Stomach smooth muscle (tissue), 2 donors: ENCODE measurements around the gene HIRIP3.
"Not testable (repeated sequence)": the region's sequence is repeated elsewhere in the genome, so short reads cannot be mapped to it uniquely, and the experiment has no call there.

ENCODE experiments used
- H3K27ac ChIP-seq: one replicate; pipeline ENCODE4 v1.7.0; 2013; ENCODE audit warnings: mild to moderate bottlenecking, low read length, inconsistent platforms
- H3K27me3 ChIP-seq, 2 donors: one replicate each; pipeline ENCODE4 v1.7.0; 2013; ENCODE audit warnings: low read length in 2 of 2; ENCODE audit not compliant: insufficient read depth in 2 of 2, control insufficient read depth in 1 of 2
- H3K36me3 ChIP-seq, 2 donors: one replicate each; pipeline ENCODE4 v1.7.0; 2013; ENCODE audit warnings: low read length in 2 of 2; ENCODE audit not compliant: control insufficient read depth in 2 of 2, insufficient read depth in 2 of 2
- H3K4me1 ChIP-seq: one replicate; pipeline ENCODE4 v1.7.0; 2013; ENCODE audit warnings: low read length; ENCODE audit not compliant: control insufficient read depth, insufficient read depth
- H3K4me3 ChIP-seq, 2 donors: one replicate each; pipeline ENCODE4 v1.7.0; 2013; ENCODE audit warnings: low read length in 2 of 2
- H3K9ac ChIP-seq, 2 donors: one replicate each; pipeline ENCODE4 v1.7.0; 2013; ENCODE audit warnings: low read length in 2 of 2, mild to moderate bottlenecking in 1 of 2
- H3K9me3 ChIP-seq, 2 donors: one replicate each; pipeline ENCODE4 v1.7.0; 2013; ENCODE audit warnings: low read length in 2 of 2; ENCODE audit not compliant: control insufficient read depth in 2 of 2
- donor health status: healthy.
- donor health status: Pancreatic carcinoma.

HIRIP3 gene

DNA sequence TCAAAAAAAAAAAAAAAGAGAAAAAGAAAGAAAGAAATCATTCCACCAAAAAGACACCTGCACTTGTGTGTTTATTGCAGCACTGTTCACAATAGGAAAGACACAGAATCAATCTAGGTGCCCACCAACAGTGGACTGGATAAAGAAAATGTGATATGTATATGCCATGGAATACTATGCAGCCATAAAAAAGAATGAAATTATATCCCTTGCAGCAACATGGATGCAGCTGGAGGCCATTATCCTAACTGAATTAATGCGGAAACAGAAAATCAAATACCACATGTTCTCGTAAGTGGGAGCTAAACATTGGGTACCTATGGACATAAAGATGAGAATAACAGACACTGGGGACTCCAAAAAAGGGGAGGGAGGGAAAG is 21.9 kb upstream of the HIRIP3 start:
- Histone ChIP-seq H3K27me3 (peaks cover 0 to 1% of the 10 kb centered on the region in 2 donors), H3K4me1 (peaks cover 11% of the 10 kb centered on the region), H3K9me3 (no peaks in the 10 kb centered on the region), H3K27ac (no peak overlapping the region), H3K9ac (no peak overlapping the region), H3K36me3 (no peaks in the 10 kb centered on the region), H3K4me3 (no peak overlapping the region)

DNA sequence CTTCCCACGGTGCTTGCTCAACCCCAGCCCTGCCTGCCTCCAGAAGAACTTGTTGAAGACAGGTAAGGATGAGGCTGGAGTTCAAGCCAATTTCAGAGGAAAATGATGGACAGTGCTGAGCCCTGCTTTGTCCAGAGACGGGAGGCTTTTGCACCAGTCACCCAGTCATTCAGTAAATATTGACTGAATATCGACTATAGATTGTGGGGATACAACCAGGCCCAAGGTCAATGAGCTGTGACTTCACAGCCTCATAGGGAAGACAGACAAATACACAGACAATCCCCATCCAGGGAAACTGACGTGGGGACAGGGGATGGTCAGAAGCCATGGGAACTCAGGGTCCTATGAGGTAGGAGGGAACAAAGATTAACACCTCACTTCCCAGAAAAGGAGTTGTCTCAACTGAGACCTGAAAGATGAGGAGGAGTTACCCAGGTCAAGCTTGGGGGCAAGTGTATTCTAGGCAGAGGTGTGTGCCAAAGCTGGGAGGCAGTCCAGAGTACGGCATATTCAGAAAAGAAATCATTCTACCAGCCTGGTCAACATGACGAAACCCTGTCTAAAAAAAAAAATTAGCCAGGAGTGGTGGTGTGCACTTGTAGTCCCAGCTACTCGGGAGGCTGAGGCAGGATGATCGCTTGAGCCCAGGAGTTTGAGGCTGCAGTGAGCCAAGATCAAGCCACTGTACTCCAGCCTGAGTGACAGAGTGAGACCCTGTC is 21.3 kb upstream of the HIRIP3 start:
- H3K4me1 ChIP-seq: peaks cover 8% of the 10 kb centered on the region
- H3K27me3 ChIP-seq: peaks cover 5 to 7% of the 10 kb centered on the region in 2 donors
- H3K4me3 ChIP-seq: no peak overlapping the region
- no peaks in the 10 kb centered on the region for H3K36me3 ChIP-seq
- H3K9me3 ChIP-seq: no peaks in the 10 kb centered on the region
- no peak overlapping the region for H3K27ac ChIP-seq
- no peak overlapping the region for H3K9ac ChIP-seq

DNA sequence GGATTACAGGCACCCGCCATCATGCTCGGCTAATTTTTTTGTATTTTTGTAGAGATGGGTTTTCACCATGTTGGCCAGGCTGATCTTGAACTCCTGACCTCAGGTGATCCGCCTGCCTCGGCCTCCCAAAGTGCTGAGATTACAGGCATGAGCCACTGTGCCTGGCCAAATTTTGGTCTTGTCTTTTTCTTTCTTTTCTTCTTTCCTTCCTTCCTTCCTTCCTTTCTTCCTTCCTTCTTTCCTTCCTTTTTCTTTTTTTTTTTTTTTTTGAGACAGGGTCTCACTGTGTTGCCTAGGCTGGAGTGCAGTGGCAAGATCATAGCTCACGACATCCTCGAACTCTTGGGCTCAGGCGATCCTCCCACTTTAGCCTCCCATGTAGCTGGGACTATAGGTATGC is 20.0 kb upstream of the HIRIP3 start:
- not testable (repeated sequence) for H3K27ac ChIP-seq, H3K4me3 ChIP-seq, H3K9me3 ChIP-seq, H3K4me1 ChIP-seq, H3K9ac ChIP-seq, H3K36me3 ChIP-seq
- H3K27me3 ChIP-seq: peaks cover 11 to 18% of the 10 kb centered on the region in 2 donors

DNA sequence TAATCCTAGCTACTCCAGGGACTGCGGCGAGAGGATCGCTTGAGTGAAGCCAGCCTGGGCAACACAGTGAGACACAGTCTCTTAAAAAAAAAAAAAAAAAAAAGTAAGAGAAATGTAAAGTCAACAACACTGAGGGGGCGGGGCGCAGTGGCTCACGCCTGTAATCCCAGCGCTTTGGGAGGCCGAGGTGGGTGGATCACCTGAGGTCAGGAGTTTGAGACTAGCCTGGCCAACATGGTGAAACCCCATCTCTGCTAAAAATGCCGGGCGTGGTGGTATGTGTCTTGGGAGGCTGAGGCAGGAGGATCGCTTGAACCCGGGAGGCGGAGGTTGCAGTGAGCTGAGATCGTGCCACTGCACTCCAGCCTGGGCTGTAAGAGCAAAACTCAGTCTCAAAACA is 17.2 kb upstream of the HIRIP3 start:
- H3K9ac ChIP-seq, H3K9me3 ChIP-seq, H3K36me3 ChIP-seq, H3K4me3 ChIP-seq, H3K27ac ChIP-seq, H3K4me1 ChIP-seq: not testable (repeated sequence)
- H3K27me3 ChIP-seq: peaks cover 25 to 39% of the 10 kb centered on the region in 2 donors

DNA sequence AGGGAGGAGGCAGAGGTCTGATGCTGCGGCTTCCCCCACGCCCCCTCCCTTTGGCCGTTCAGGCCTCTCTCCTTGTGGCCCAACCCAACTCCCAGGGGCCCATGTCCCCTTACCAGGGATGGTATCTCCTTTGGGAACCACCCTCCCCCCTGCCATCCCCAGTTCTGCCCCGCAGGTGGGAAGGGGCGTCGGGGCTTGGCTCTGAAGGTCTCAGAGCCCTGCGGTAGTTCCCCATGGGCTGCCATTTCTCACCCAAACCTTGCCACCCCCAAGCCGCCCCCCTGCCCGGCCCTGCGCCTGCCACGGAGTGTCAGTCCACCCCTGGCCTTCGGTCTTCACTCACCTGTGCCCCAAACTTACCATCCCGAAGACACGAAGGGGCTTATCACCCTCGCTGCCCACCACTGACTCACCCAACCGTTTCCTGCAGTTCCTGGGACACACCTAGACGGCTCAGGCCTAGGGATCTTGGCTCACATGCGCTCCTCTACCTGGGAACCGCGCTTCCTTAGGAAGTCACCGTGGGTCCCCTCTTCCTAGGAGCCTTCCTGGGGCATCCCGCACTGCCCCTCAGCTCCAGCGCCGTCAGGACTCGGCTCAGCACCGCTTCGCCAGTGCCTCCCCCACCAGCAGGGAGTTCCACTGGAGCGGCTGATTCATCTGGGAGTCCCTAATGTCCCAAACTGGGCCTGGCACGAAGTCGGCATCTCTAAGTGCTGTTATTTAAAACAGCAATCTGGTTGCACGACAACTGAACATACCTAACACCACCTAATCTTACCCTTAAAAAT is 16.5 kb upstream of the HIRIP3 start:
- H3K27me3 ChIP-seq: peaks cover 25 to 40% of the 10 kb centered on the region in 2 donors
- H3K4me3 ChIP-seq: no peak overlapping the region
- no peak overlapping the region for H3K9ac ChIP-seq
- H3K27ac ChIP-seq: no peak overlapping the region
- H3K4me1 ChIP-seq: peaks cover 9% of the 10 kb centered on the region
- H3K9me3 ChIP-seq: no peaks in the 10 kb centered on the region
- no peaks in the 10 kb centered on the region for H3K36me3 ChIP-seq

DNA sequence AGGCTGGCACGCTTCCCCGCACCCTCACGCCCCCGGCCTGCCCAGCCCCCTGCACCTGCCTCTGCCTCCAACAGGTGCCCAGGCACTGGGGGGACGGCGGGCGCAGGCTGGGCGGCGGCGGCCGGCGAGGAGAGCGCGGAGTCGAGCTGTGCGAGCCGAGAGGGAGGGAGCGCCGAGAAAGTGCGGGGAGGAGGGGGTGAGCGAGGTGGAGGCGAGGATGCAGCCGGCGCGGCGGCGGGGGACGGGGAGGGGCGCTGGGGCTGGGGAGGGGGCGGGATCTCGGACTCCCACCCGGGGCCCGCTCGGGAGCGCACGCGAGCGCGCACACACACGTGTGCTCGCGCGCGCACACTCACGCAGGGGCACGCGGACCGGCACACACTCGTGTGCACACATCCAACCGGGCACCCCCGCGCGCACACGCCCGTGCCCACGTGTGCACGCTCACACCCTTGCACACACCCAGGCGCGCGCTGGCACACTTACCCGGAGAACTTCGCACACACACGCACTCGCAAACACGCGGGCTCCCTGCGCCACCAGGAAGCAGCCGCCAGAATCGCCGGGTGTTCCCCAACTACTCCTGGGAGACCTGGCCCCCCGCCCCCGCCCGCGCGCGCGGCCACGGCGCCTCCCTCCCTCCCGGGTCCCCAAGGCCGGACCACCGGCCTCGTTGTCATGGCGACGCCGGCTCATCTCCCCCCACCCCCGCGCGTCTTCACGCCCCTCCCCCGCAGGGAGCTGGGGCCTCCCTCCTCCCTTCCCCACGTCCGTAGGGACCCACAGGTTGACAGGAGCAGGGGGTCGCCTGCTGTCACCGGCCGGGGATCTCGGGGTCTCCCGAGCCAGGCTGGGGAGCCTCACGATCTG is 15.7 kb upstream of the HIRIP3 start, which contains the start of gene DOC2A:
DOC2A (minus strand) TSS at position 184 of the 870 bp plus-strand sequence. CDS start 805 bp downstream, outside the sequence.
- Histone ChIP-seq H3K27me3 (peaks cover 25 to 40% of the 10 kb centered on the region in 2 donors), H3K9ac (no peak within 1 kb of the TSS), H3K9me3 (no peaks in the 10 kb centered on the region), H3K4me3 (peak within 1 kb of the TSS in 1 of 2 donors; percentile 58), H3K4me1 (peaks cover 9% of the 10 kb centered on the region), H3K27ac (no peak within 1 kb of the TSS), H3K36me3 (no peaks in the 10 kb centered on the region)

DNA sequence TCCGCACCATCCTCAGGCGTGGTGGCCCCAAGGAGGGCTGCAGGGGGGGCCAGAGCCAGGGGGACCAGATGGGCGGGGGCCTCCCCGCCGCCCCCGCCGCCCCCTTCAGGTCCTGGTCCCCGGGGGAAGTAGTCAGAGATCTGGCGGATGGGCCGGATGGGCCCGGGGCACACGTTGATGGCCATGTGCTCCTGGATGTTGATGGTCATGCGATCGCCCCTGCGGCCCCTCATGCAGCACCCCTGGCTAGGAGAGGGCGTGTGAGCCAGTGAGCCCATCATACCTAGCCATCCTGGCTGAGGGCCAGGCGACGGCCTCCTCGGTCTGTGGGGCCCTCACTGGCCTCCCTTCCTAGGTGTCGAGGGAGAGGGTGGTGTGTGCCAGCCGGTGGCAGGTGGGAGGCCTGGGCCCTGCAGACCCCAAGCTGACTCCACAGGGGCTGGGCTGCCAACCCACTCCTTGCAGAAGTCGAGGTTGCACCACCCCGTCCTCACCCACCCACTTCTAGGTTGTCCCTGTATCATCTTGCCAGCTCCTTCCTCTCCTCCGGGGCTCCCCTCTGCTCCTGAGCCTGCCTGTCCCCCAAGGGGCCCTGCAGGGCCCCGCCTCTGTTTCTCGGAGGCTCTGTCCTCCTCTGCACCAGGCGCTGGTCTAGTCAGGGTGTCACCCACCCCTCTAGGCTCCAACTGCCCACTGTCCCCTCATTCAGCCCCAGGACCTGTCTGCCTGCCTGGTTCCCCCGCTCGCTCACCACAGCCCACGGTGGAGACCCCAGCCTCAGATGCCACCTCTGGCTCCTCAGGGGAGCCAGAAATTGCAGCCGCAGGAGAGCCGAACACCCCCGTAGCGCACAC is 14.8 kb upstream of the HIRIP3 start:
- Histone ChIP-seq H3K9ac (no peak overlapping the region), H3K4me1 (peaks cover 15% of the 10 kb centered on the region), H3K27ac (no peak overlapping the region), H3K36me3 (no peaks in the 10 kb centered on the region), H3K9me3 (no peaks in the 10 kb centered on the region), H3K4me3 (peak overlapping the region in 1 of 2 donors; percentile 15), H3K27me3 (peaks cover 25 to 40% of the 10 kb centered on the region in 2 donors)

DNA sequence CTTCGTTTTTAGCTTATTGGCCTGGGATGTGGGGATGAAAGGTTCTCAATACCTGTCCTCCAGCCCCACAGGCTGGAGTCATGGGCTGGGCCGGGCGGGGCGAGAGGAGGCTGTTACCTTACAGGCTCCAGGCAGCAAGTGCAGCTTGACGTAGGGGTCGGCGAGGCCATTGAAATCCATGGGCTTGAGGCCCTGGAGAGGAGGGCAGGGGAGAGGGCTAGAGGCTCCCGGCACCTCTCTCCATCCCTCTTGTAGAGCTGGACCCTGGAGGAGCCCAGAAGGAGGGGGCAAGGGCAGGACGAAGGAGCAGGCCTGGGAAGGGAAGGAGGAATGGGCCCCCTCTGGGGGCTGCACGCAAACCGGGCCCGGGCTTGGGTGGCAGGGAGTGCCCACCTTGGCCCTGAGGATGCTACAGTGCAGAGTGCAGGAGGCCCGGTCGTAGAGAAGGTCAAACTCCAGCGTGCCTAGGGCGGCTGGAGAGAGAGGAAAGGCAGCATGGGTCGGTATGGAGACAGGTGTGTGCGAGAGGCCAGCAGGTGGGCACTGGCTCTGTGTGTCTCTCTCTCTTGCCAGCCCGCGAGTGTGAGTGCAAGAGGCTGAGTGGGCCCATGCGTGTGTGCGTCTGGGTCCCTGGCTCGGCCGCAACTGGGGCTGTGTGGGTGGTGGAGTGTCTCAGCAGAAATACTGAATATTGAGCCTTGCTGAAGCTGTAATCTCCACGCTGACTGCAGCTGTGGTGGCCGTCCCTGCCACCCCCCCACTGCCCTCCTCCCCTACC is 13.9 kb upstream of the HIRIP3 start:
- no peak overlapping the region for H3K4me3 ChIP-seq
- peaks cover 15% of the 10 kb centered on the region for H3K4me1 ChIP-seq
- H3K9me3 ChIP-seq: no peaks in the 10 kb centered on the region
- H3K27ac ChIP-seq: no peak overlapping the region
- H3K27me3 ChIP-seq: peaks cover 25 to 40% of the 10 kb centered on the region in 2 donors
- no peaks in the 10 kb centered on the region for H3K36me3 ChIP-seq
- H3K9ac ChIP-seq: no peak overlapping the region

DNA sequence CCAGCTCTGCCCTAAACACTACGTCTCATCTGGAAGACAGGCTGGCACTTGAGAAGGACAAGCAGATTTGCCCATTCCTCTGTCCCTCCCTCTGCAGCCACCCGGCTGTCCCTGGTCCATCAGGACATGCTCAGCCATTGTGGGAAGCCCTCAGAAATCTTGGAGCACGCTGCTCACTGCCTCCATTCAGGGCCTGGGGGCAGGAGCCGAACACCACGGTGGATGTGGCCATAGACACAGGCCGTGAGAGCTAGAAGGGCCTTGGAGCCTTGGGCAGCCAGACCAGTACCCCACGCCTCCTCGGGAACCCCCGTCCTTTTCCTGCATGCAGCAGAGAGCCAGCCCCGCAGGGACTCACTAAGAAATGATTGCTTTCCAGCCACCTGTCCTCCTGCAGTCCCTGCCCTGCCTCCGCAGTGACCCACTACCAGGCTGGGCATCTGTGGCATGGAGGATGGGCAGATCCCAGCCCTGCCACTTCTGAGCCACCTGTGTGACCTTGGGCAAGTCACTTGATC is 12.0 kb upstream of the HIRIP3 start:
- H3K27ac ChIP-seq: no peak overlapping the region
- no peak overlapping the region for H3K9ac ChIP-seq
- peaks cover 25 to 40% of the 10 kb centered on the region in 2 donors for H3K27me3 ChIP-seq
- peaks cover 15% of the 10 kb centered on the region for H3K4me1 ChIP-seq
- peaks cover 0 to under 1% of the 10 kb centered on the region in 2 donors for H3K36me3 ChIP-seq
- no peak overlapping the region for H3K4me3 ChIP-seq
- no peaks in the 10 kb centered on the region for H3K9me3 ChIP-seq
